ENCODE data around the gene PEX10. TPM values are rescaled to one million over a fixed set of nuclear protein-coding genes. Genes with fewer than 3 reads are reported as not detected.
"Not testable (repeated sequence)": the region's sequence is repeated elsewhere in the genome, so short reads cannot be mapped to it uniquely, and the experiment has no call there.

PEX10 gene
- total and polyA plus RNA-seq, 4 experiments from 2014 or later: 7.2 to 13.0 (median 10.1) TPM

GRCh38 chr1:2442661-2443060 is 30.3 kb upstream of the PEX10 start:
- Histone ChIP-seq H3K27ac (ENCODE audit: low read depth, low read length) (no peak overlapping the region), H3K36me3 (ENCODE audit: insufficient read depth, low read length) (no peaks in the 10 kb centered on the region), H3K27me3 (ENCODE audit: insufficient read depth, low read length) (peaks cover 5% of the 10 kb centered on the region), H3K4me1 (ENCODE audit: insufficient read depth, low read length) (peaks cover 5% of the 10 kb centered on the region), H3K9me3 (ENCODE audit: control insufficient read depth in 1 of 2, low read length in 2 of 2) (no peaks in the 10 kb centered on the region), H3K4me3 (ENCODE audit: low read length in 2 of 2) (no peak overlapping the region)
- H3K27ac Mint-ChIP-seq: no peak overlapping the region
- no peak for DNase-seq
- no peak overlapping the region for H3K4me3 Mint-ChIP-seq
- CTCF ChIA-PET (ENCODE audit: partially characterized antibody): no interaction called here
- H3K4me1 Mint-ChIP-seq: peaks cover 0 to under 1% (median 0%) of the 10 kb centered on the region in 4 donors
- intact Hi-C loops (cut with micrococcal nuclease): no loop called here
- H3K36me3 Mint-ChIP-seq: no peaks in the 10 kb centered on the region
- H3K9me3 Mint-ChIP-seq: no peaks in the 10 kb centered on the region
- POLR2A ChIA-PET (ENCODE audit: partially characterized antibody): no interaction called here
- H3K27me3 Mint-ChIP-seq: peaks cover 0 to 5% of the 10 kb centered on the region in 2 donors

GRCh38 chr1:2441746-2442145 is 29.4 kb upstream of the PEX10 start:
- Histone ChIP-seq H3K27ac (ENCODE audit: low read depth, low read length) (no peak overlapping the region), H3K4me3 (ENCODE audit: low read length in 2 of 2) (no peak overlapping the region), H3K36me3 (ENCODE audit: insufficient read depth, low read length) (no peaks in the 10 kb centered on the region), H3K4me1 (ENCODE audit: insufficient read depth, low read length) (peaks cover 5% of the 10 kb centered on the region), H3K27me3 (ENCODE audit: insufficient read depth, low read length) (peaks cover 5% of the 10 kb centered on the region), H3K9me3 (ENCODE audit: control insufficient read depth in 1 of 2, low read length in 2 of 2) (no peaks in the 10 kb centered on the region)
- Mint-ChIP-seq H3K9me3 (peaks cover 0 to 2% (median 0%) of the 10 kb centered on the region in 8 donors), H3K27me3 (peaks cover 0 to 5% of the 10 kb centered on the region in 2 donors), H3K36me3 (no peaks in the 10 kb centered on the region), H3K4me1 (peaks cover 0 to 5% (median 1%) of the 10 kb centered on the region in 4 donors), H3K27ac (no peak overlapping the region), H3K4me3 (no peak overlapping the region)
- POLR2A ChIA-PET (ENCODE audit: partially characterized antibody): no interaction called here
- intact Hi-C loops (cut with micrococcal nuclease): no loop called here
- CTCF ChIA-PET (ENCODE audit: partially characterized antibody): no interaction called here
- no peak for DNase-seq

GRCh38 chr1:2440346-2440745 is 28.0 kb upstream of the PEX10 start:
- H3K4me1 ChIP-seq (ENCODE audit: insufficient read depth, low read length); DNase-seq; POLR2A ChIA-PET (ENCODE audit: partially characterized antibody); H3K4me3 Mint-ChIP-seq; H3K27ac ChIP-seq (ENCODE audit: low read depth, low read length); CTCF ChIA-PET (ENCODE audit: partially characterized antibody); H3K4me3 ChIP-seq (ENCODE audit: low read length in 2 of 2); H3K27me3 Mint-ChIP-seq; H3K27me3 ChIP-seq (ENCODE audit: insufficient read depth, low read length); intact Hi-C loops (cut with micrococcal nuclease); H3K4me1 Mint-ChIP-seq; H3K36me3 Mint-ChIP-seq; H3K9me3 Mint-ChIP-seq; H3K36me3 ChIP-seq (ENCODE audit: insufficient read depth, low read length); H3K9me3 ChIP-seq (ENCODE audit: control insufficient read depth in 1 of 2, low read length in 2 of 2); H3K27ac Mint-ChIP-seq: not testable (repeated sequence)

- Histone ChIP-seq H3K27me3 (ENCODE audit: insufficient read depth, low read length) (peaks cover 5% of the 10 kb centered on the region), H3K4me1 (ENCODE audit: insufficient read depth, low read length) (peaks cover 5% of the 10 kb centered on the region), H3K4me3 (ENCODE audit: low read length in 2 of 2) (no peak overlapping the region), H3K36me3 (ENCODE audit: insufficient read depth, low read length) (no peaks in the 10 kb centered on the region), H3K27ac (ENCODE audit: low read depth, low read length) (no peak overlapping the region), H3K9me3 (ENCODE audit: control insufficient read depth in 1 of 2, low read length in 2 of 2) (no peaks in the 10 kb centered on the region)
- POLR2A ChIA-PET (ENCODE audit: partially characterized antibody): no interaction called here
- Mint-ChIP-seq H3K36me3 (no peaks in the 10 kb centered on the region), H3K4me1 (peaks cover 0 to 5% (median 1%) of the 10 kb centered on the region in 4 donors), H3K9me3 (peaks cover 0 to 2% (median 0%) of the 10 kb centered on the region in 8 donors), H3K27ac (peak overlapping the region in 1 of 7 donors; percentile 10), H3K27me3 (peaks cover 0 to 2% of the 10 kb centered on the region in 2 donors), H3K4me3 (no peak overlapping the region)
- no peak for DNase-seq
- CTCF ChIA-PET (ENCODE audit: partially characterized antibody): no interaction called here
- intact Hi-C loops (cut with micrococcal nuclease): no loop called here
Measured at GRCh38 chr1:2439369-2439768, 27.0 kb upstream of the PEX10 start.

GRCh38 chr1:2438641-2439040 is 26.3 kb upstream of the PEX10 start:
- H3K27ac Mint-ChIP-seq: no peak overlapping the region
- DNase-seq: no peak
- no peak overlapping the region for H3K27ac ChIP-seq (ENCODE audit: low read depth, low read length)
- no peaks in the 10 kb centered on the region for H3K36me3 ChIP-seq (ENCODE audit: insufficient read depth, low read length)
- ChIA-PET POLR2A (ENCODE audit: partially characterized antibody) (no interaction called here), CTCF (ENCODE audit: partially characterized antibody) (no interaction called here)
- intact Hi-C loops (cut with micrococcal nuclease): no loop called here
- peaks cover 5% of the 10 kb centered on the region for H3K27me3 ChIP-seq (ENCODE audit: insufficient read depth, low read length)
- H3K4me1 Mint-ChIP-seq: peaks cover 0 to 5% (median 1%) of the 10 kb centered on the region in 4 donors
- H3K9me3 ChIP-seq (ENCODE audit: control insufficient read depth in 1 of 2, low read length in 2 of 2): no peaks in the 10 kb centered on the region
- peaks cover 0 to 2% (median 0%) of the 10 kb centered on the region in 8 donors for H3K9me3 Mint-ChIP-seq
- no peaks in the 10 kb centered on the region for H3K4me1 ChIP-seq (ENCODE audit: insufficient read depth, low read length)
- no peak overlapping the region for H3K4me3 Mint-ChIP-seq
- no peaks in the 10 kb centered on the region for H3K36me3 Mint-ChIP-seq
- no peak overlapping the region for H3K4me3 ChIP-seq (ENCODE audit: low read length in 2 of 2)
- H3K27me3 Mint-ChIP-seq: peaks cover 0 to 2% of the 10 kb centered on the region in 2 donors

GRCh38 chr1:2438038-2438437 is 25.7 kb upstream of the PEX10 start:
- H3K9me3 Mint-ChIP-seq: peaks cover 0 to 2% (median 0%) of the 10 kb centered on the region in 8 donors
- peaks cover 0 to 2% of the 10 kb centered on the region in 2 donors for H3K27me3 Mint-ChIP-seq
- H3K27ac ChIP-seq (ENCODE audit: low read depth, low read length): no peak overlapping the region
- POLR2A ChIA-PET (ENCODE audit: partially characterized antibody): no interaction called here
- H3K9me3 ChIP-seq (ENCODE audit: control insufficient read depth in 1 of 2, low read length in 2 of 2): no peaks in the 10 kb centered on the region
- CTCF ChIA-PET (ENCODE audit: partially characterized antibody): no interaction called here
- H3K4me1 Mint-ChIP-seq: peaks cover 0 to 5% (median 1%) of the 10 kb centered on the region in 4 donors
- peaks cover 5% of the 10 kb centered on the region for H3K27me3 ChIP-seq (ENCODE audit: insufficient read depth, low read length)
- H3K36me3 ChIP-seq (ENCODE audit: insufficient read depth, low read length): no peaks in the 10 kb centered on the region
- no peak overlapping the region for H3K4me3 ChIP-seq (ENCODE audit: low read length in 2 of 2)
- peak overlapping the region in 1 of 7 donors; percentile 53 for H3K27ac Mint-ChIP-seq
- intact Hi-C loops (cut with micrococcal nuclease): no loop called here
- no peaks in the 10 kb centered on the region for H3K4me1 ChIP-seq (ENCODE audit: insufficient read depth, low read length)
- no peaks in the 10 kb centered on the region for H3K36me3 Mint-ChIP-seq
- DNase-seq: no peak
- no peak overlapping the region for H3K4me3 Mint-ChIP-seq

- DNase-seq: no peak
- no peak overlapping the region for H3K27ac ChIP-seq (ENCODE audit: low read depth, low read length)
- no peaks in the 10 kb centered on the region for H3K9me3 ChIP-seq (ENCODE audit: control insufficient read depth in 1 of 2, low read length in 2 of 2)
- Mint-ChIP-seq H3K4me3 (no peak overlapping the region), H3K27ac (peak overlapping the region in 4 of 7 donors; percentile 1 to 53 (median 14)), H3K27me3 (no peaks in the 10 kb centered on the region), H3K36me3 (no peaks in the 10 kb centered on the region), H3K9me3 (peaks cover 0 to 2% (median 0%) of the 10 kb centered on the region in 8 donors), H3K4me1 (peaks cover 0 to 5% (median 1%) of the 10 kb centered on the region in 4 donors)
- H3K36me3 ChIP-seq (ENCODE audit: insufficient read depth, low read length): no peaks in the 10 kb centered on the region
- ChIA-PET POLR2A (ENCODE audit: partially characterized antibody) (no interaction called here), CTCF (ENCODE audit: partially characterized antibody) (no interaction called here)
- H3K4me3 ChIP-seq (ENCODE audit: low read length in 2 of 2): no peak overlapping the region
- no peaks in the 10 kb centered on the region for H3K4me1 ChIP-seq (ENCODE audit: insufficient read depth, low read length)
- peaks cover under 1% of the 10 kb centered on the region for H3K27me3 ChIP-seq (ENCODE audit: insufficient read depth, low read length)
- intact Hi-C loops (cut with micrococcal nuclease): no loop called here
Measured at GRCh38 chr1:2437617-2438016, 25.3 kb upstream of the PEX10 start.

- CTCF ChIA-PET (ENCODE audit: partially characterized antibody): no interaction called here
- POLR2A ChIA-PET (ENCODE audit: partially characterized antibody): no interaction called here
- Mint-ChIP-seq H3K4me3 (no peak overlapping the region), H3K36me3 (no peaks in the 10 kb centered on the region), H3K27ac (no peak overlapping the region), H3K4me1 (peaks cover 0 to 5% (median 1%) of the 10 kb centered on the region in 4 donors), H3K27me3 (no peaks in the 10 kb centered on the region), H3K9me3 (peaks cover 0 to 2% (median 0%) of the 10 kb centered on the region in 8 donors)
- intact Hi-C loops (cut with micrococcal nuclease): no loop called here
- Histone ChIP-seq H3K36me3 (ENCODE audit: insufficient read depth, low read length) (no peaks in the 10 kb centered on the region), H3K9me3 (ENCODE audit: control insufficient read depth in 1 of 2, low read length in 2 of 2) (no peaks in the 10 kb centered on the region), H3K4me1 (ENCODE audit: insufficient read depth, low read length) (no peaks in the 10 kb centered on the region), H3K27me3 (ENCODE audit: insufficient read depth, low read length) (no peaks in the 10 kb centered on the region), H3K4me3 (ENCODE audit: low read length in 2 of 2) (no peak overlapping the region), H3K27ac (ENCODE audit: low read depth, low read length) (no peak overlapping the region)
- DNase-seq: no peak
Measured at GRCh38 chr1:2436876-2437275, 24.5 kb upstream of the PEX10 start.
